CD4-positive, alpha-beta memory T cell (primary cell): Measurements from ENCODE around the gene NKD1. TPM values are rescaled to one million over a fixed set of nuclear protein-coding genes. Genes with fewer than 3 reads are reported as not detected.
A peak's percentile ranks its signal among the peaks of the same experiment; 100 is the strongest.

ENCODE experiments used
- CTCF ChIA-PET: fragments of 350-600 bp; sonication (Branson Sonifier 250); formaldehyde crosslinking; loops from one replicate; lab custom pipeline; 2021; ENCODE audit warnings: inconsistent platforms; ENCODE audit not compliant: partially characterized antibody; lab: Charles Lee
- POLR2A ChIA-PET: fragments of 350-600 bp; sonication (Branson Sonifier 250); formaldehyde crosslinking; loops from one replicate; lab custom pipeline; 2021; ENCODE audit not compliant: partially characterized antibody; lab: Charles Lee
- DNase-seq, 5 donors: peaks; one replicate each; pipeline versions ENCODE4 v3.0.0 to v3.0.0-alpha.2; 2020 to 2022; ENCODE audit warnings: mixed read lengths in 1 of 5
- H3K27ac ChIP-seq: one replicate; pipeline ENCODE4 v1.7.0; 2013; ENCODE audit warnings: low read depth, low read length
- H3K27me3 ChIP-seq: 2 replicates; pipeline ENCODE4 v1.7.0; 2013; ENCODE audit warnings: mild to moderate bottlenecking, low read length, moderate library complexity; ENCODE audit not compliant: insufficient read depth
- H3K36me3 ChIP-seq: 2 replicates; pipeline ENCODE4 v1.7.0; 2013; ENCODE audit warnings: mild to moderate bottlenecking, low read length, moderate library complexity; ENCODE audit not compliant: insufficient read depth
- H3K4me1 ChIP-seq: 2 replicates; pipeline ENCODE4 v1.7.0; 2013; ENCODE audit warnings: mild to moderate bottlenecking, low read length, moderate library complexity; ENCODE audit not compliant: insufficient read depth
- H3K4me3 ChIP-seq, 2 donors: one replicate each; pipeline ENCODE4 v1.7.0; 2013; ENCODE audit warnings: low read length in 2 of 2, mild to moderate bottlenecking in 1 of 2
- H3K9me3 ChIP-seq, 2 donors: one replicate each; pipeline ENCODE4 v1.7.0; 2013; ENCODE audit warnings: low read length in 2 of 2, control low read depth in 1 of 2; ENCODE audit not compliant: control insufficient read depth in 1 of 2
- H3K27ac Mint-ChIP-seq, 7 donors: one replicate each; pipeline ENCODE4 v1.8.0; 2020 to 2021; ENCODE audit warnings: mixed read lengths in 7 of 7, mild to moderate bottlenecking in 6 of 7, inconsistent platforms in 3 of 7, moderate library complexity in 3 of 7
- H3K27me3 Mint-ChIP-seq, 2 donors: one replicate each; pipeline ENCODE4 v1.8.0; 2020 to 2021; ENCODE audit warnings: mixed read lengths in 2 of 2
- H3K36me3 Mint-ChIP-seq, 2 donors: one replicate each; pipeline ENCODE4 v1.8.0; 2020 to 2021; ENCODE audit warnings: mixed read lengths in 2 of 2, inconsistent platforms in 1 of 2, mild to moderate bottlenecking in 1 of 2
- H3K4me1 Mint-ChIP-seq, 4 donors: one replicate each; pipeline ENCODE4 v1.8.0; 2020 to 2021; ENCODE audit warnings: mixed read lengths in 4 of 4, mild to moderate bottlenecking in 1 of 4
- H3K4me3 Mint-ChIP-seq, 8 donors: one replicate each; pipeline ENCODE4 v1.8.0; 2020 to 2021; ENCODE audit warnings: mixed read lengths in 8 of 8, mild to moderate bottlenecking in 7 of 8, moderate library complexity in 6 of 8, inconsistent platforms in 3 of 8
- H3K9me3 Mint-ChIP-seq, 8 donors: one replicate each; pipeline ENCODE4 v1.8.0; 2020 to 2021; ENCODE audit warnings: mixed read lengths in 8 of 8, mild to moderate bottlenecking in 5 of 8, inconsistent platforms in 3 of 8, moderate library complexity in 1 of 8
- intact Hi-C: fragments of 100-400 bp; cut with micrococcal nuclease; formaldehyde crosslinking; loops from one replicate; pipeline ENCODE4 v1.15.1; 2023
- polyA plus RNA-seq, 2 donors: library from polyadenylated mRNA; unstranded; fragments of 300-500 nt; fragmentation: Illumina TruSeq; gene quantifications; one replicate each; pipeline ENCODE4 v1.2.3, GENCODE V29; 2021
- total RNA-seq, 2 experiments: library from RNA; stranded (reverse); gene quantifications; one replicate each; pipeline ENCODE4 v1.2.3, GENCODE V29; 2021

The NKD1 gene
- total and polyA plus RNA-seq, 4 experiments from 2014 or later = 0.48 to 4.6 (median 3.8) TPM; not detected in 1

- DNase-seq = peak in 3 of 5 donors; percentile 41 to 84 (median 42)
- H3K4me3 Mint-ChIP-seq = peak overlapping the region; percentile 3 to 86 (median 76)
- H3K9me3 Mint-ChIP-seq = no peaks in the 10 kb centered on the region
- intact Hi-C loops = loop anchor here (1.0 to 5.0 kb wide), 3 partner anchors 11 to 418 kb away; partner anchors contain the start of gene ADCY7
- Histone ChIP-seq H3K27ac (peak overlapping the region; percentile 76), H3K4me1 (peaks cover 70% of the 10 kb centered on the region), H3K27me3 (no peaks in the 10 kb centered on the region), H3K36me3 (no peaks in the 10 kb centered on the region), H3K9me3 (no peaks in the 10 kb centered on the region), H3K4me3 (peak overlapping the region in 1 of 2 donors; percentile 11)
- CTCF ChIA-PET = interaction anchor here (0.6 to 14.4 kb wide), 10 partner anchors 10 to 420 kb away, joined by 3 to 289 read pairs (median 6); partner anchors contain the start of gene CYLD
- peaks cover 5 to 10% of the 10 kb centered on the region in 2 donors for H3K36me3 Mint-ChIP-seq
- POLR2A ChIA-PET = interaction anchor here (0.5 to 13.8 kb wide), 14 partner anchors 7 to 407 kb away, joined by 3 to 238 read pairs (median 4); partner anchors contain the start of genes CYLD and NOD2
- H3K27ac Mint-ChIP-seq = peak overlapping the region; percentile 87 to 98 (median 94)
- no peaks in the 10 kb centered on the region for H3K27me3 Mint-ChIP-seq
- peaks cover 50 to 73% (median 63%) of the 10 kb centered on the region in 4 donors for H3K4me1 Mint-ChIP-seq
Measured at GRCh38 chr16:50684823-50685461, 136.7 kb downstream of the NKD1 start.

GRCh38 chr16:50685462-50686063 lies 137.4 kb downstream of the NKD1 start:
- ChIA-PET CTCF (interaction anchor here (0.6 to 14.4 kb wide), 11 partner anchors 9 to 421 kb away, joined by 3 to 289 read pairs (median 5); no protein-coding TSS in a partner anchor), POLR2A (interaction anchor here (0.6 to 13.8 kb wide), 12 partner anchors 8 to 408 kb away, joined by 3 to 238 read pairs (median 4); partner anchors contain the start of genes CYLD and NOD2)
- Mint-ChIP-seq H3K27ac (peak overlapping the region; percentile 87 to 98 (median 94)), H3K27me3 (no peaks in the 10 kb centered on the region), H3K4me3 (peak overlapping the region in 7 of 8 donors; percentile 69 to 86 (median 77)), H3K4me1 (peaks cover 50 to 72% (median 60%) of the 10 kb centered on the region in 4 donors), H3K9me3 (no peaks in the 10 kb centered on the region), H3K36me3 (peaks cover 0 to 6% of the 10 kb centered on the region in 2 donors)
- DNase-seq = peak in 2 of 5 donors; percentile 27
- Histone ChIP-seq H3K4me1 (peaks cover 66% of the 10 kb centered on the region), H3K27me3 (no peaks in the 10 kb centered on the region), H3K4me3 (peak overlapping the region in 1 of 2 donors; percentile 11), H3K36me3 (no peaks in the 10 kb centered on the region), H3K9me3 (no peaks in the 10 kb centered on the region), H3K27ac (peak overlapping the region; percentile 76)
- intact Hi-C loops = loop anchor here (1.0 kb wide), 1 partner anchor 11 kb away; no protein-coding TSS in a partner anchor

- Histone ChIP-seq H3K4me3 (no peak overlapping the region), H3K27me3 (no peaks in the 10 kb centered on the region), H3K9me3 (no peaks in the 10 kb centered on the region), H3K4me1 (peaks cover 54% of the 10 kb centered on the region), H3K27ac (no peak overlapping the region), H3K36me3 (no peaks in the 10 kb centered on the region)
- ChIA-PET POLR2A (interaction anchor here (5.5 to 13.8 kb wide), 3 partner anchors 9 to 56 kb away, joined by 97 to 238 read pairs (median 226); partner anchors contain the start of genes CYLD and NOD2), CTCF (interaction anchor here (14.4 kb wide), 1 partner anchor 20 kb away, joined by 289 read pairs; no protein-coding TSS in a partner anchor)
- Mint-ChIP-seq H3K27ac (peak overlapping the region in 2 of 7 donors; percentile 29 to 37), H3K4me1 (peaks cover 50 to 69% (median 52%) of the 10 kb centered on the region in 4 donors), H3K4me3 (no peak overlapping the region), H3K27me3 (no peaks in the 10 kb centered on the region), H3K9me3 (peaks cover 0 to 3% (median 0%) of the 10 kb centered on the region in 8 donors), H3K36me3 (peaks cover 0 to 2% of the 10 kb centered on the region in 2 donors)
- no peak for DNase-seq
- intact Hi-C loops = no loop called here
Measured at GRCh38 chr16:50688083-50688482, 139.9 kb downstream of the NKD1 start.

GRCh38 chr16:50688867-50689266 lies 140.7 kb downstream of the NKD1 start:
- H3K9me3 Mint-ChIP-seq = peaks cover 0 to 3% (median 0%) of the 10 kb centered on the region in 8 donors
- H3K4me1 ChIP-seq = peaks cover 51% of the 10 kb centered on the region
- peaks cover 0 to 2% of the 10 kb centered on the region in 2 donors for H3K36me3 Mint-ChIP-seq
- no peaks in the 10 kb centered on the region for H3K9me3 ChIP-seq
- DNase-seq = no peak
- no peaks in the 10 kb centered on the region for H3K27me3 Mint-ChIP-seq
- intact Hi-C loops = no loop called here
- ChIA-PET CTCF (interaction anchor here (1.0 kb wide), 1 partner anchor 23 kb away, joined by 3 read pairs; no protein-coding TSS in a partner anchor), POLR2A (no interaction called here)
- H3K27ac ChIP-seq = no peak overlapping the region
- no peaks in the 10 kb centered on the region for H3K36me3 ChIP-seq
- peaks cover 44 to 63% (median 47%) of the 10 kb centered on the region in 4 donors for H3K4me1 Mint-ChIP-seq
- H3K27me3 ChIP-seq = no peaks in the 10 kb centered on the region
- H3K4me3 Mint-ChIP-seq = no peak overlapping the region
- H3K27ac Mint-ChIP-seq = peak overlapping the region in 3 of 7 donors; percentile 1 to 27 (median 9)
- no peak overlapping the region for H3K4me3 ChIP-seq

- peaks cover 0 to 3% (median 0%) of the 10 kb centered on the region in 8 donors for H3K9me3 Mint-ChIP-seq
- peaks cover 0 to 4% of the 10 kb centered on the region in 2 donors for H3K36me3 Mint-ChIP-seq
- peaks cover 42 to 63% (median 46%) of the 10 kb centered on the region in 4 donors for H3K4me1 Mint-ChIP-seq
- H3K27me3 ChIP-seq = no peaks in the 10 kb centered on the region
- peak overlapping the region in 3 of 7 donors; percentile 42 to 51 (median 45) for H3K27ac Mint-ChIP-seq
- H3K9me3 ChIP-seq = no peaks in the 10 kb centered on the region
- no peaks in the 10 kb centered on the region for H3K27me3 Mint-ChIP-seq
- POLR2A ChIA-PET = interaction anchor here (1.3 kb wide), 1 partner anchor 9 kb away, joined by 4 read pairs; the partner anchor contains the start of gene SNX20
- no peak overlapping the region for H3K4me3 ChIP-seq
- no peak for DNase-seq
- CTCF ChIA-PET = no interaction called here
- peaks cover 51% of the 10 kb centered on the region for H3K4me1 ChIP-seq
- H3K36me3 ChIP-seq = no peaks in the 10 kb centered on the region
- no peak overlapping the region for H3K4me3 Mint-ChIP-seq
- intact Hi-C loops = no loop called here
- no peak overlapping the region for H3K27ac ChIP-seq
Measured at GRCh38 chr16:50690177-50690576, 142.0 kb downstream of the NKD1 start.

- intact Hi-C loops = no loop called here
- Mint-ChIP-seq H3K27ac (peak overlapping the region in 5 of 7 donors; percentile 39 to 93 (median 86)), H3K4me3 (peak overlapping the region; percentile 62 to 91 (median 86)), H3K9me3 (peaks cover 0 to 3% (median 0%) of the 10 kb centered on the region in 8 donors), H3K27me3 (no peaks in the 10 kb centered on the region), H3K36me3 (peaks cover 0 to 4% of the 10 kb centered on the region in 2 donors), H3K4me1 (peaks cover 46 to 65% (median 50%) of the 10 kb centered on the region in 4 donors)
- Histone ChIP-seq H3K36me3 (no peaks in the 10 kb centered on the region), H3K4me1 (peaks cover 53% of the 10 kb centered on the region), H3K27ac (no peak overlapping the region), H3K9me3 (no peaks in the 10 kb centered on the region), H3K4me3 (no peak overlapping the region), H3K27me3 (no peaks in the 10 kb centered on the region)
- DNase-seq = peak in 1 of 5 donors; percentile 9
- POLR2A ChIA-PET = interaction anchor here (1.0 to 8.8 kb wide), 2 partner anchors 10 to 12 kb away, joined by 3 to 226 read pairs; partner anchors contain the start of gene SNX20
- CTCF ChIA-PET = no interaction called here
Measured at GRCh38 chr16:50692644-50692998, 144.4 kb downstream of the NKD1 start.
